Neutrophil (primary cell): ENCODE results near the gene NR2C2.

Source experiments
- H3K27ac ChIP-seq: fragments of 200-600 bp; sonication (generic); 2 replicates; pipeline ENCODE4 v1.5.1; 2016; ENCODE audit warnings: mild to moderate bottlenecking, moderate library complexity
- H3K27me3 ChIP-seq: fragments of 200-600 bp; sonication (generic); 2 replicates; pipeline ENCODE4 v1.6.0; 2016; ENCODE audit warnings: mild to moderate bottlenecking
- H3K36me3 ChIP-seq: fragments of 200-600 bp; sonication (generic); 2 replicates; pipeline ENCODE4 v1.5.1; 2017
- H3K4me1 ChIP-seq, 2 experiments: fragments of 200-600 bp in 1 of 2; sonication (generic) in 1 of 2; 1 replicate in 1 of 2; 2 replicates in 1 of 2; pipeline versions ENCODE4 v1.5.1 to v1.6.1; 2013 to 2016; ENCODE audit warnings: low read depth in 1 of 2, low read length in 1 of 2, mild to moderate bottlenecking in 1 of 2, moderate library complexity in 1 of 2; ENCODE audit not compliant: control insufficient read depth in 1 of 2, insufficient read depth in 1 of 2
- H3K4me3 ChIP-seq, 2 experiments: fragments of 200-600 bp in 1 of 2; sonication (generic) in 1 of 2; 1 replicate in 1 of 2; 2 replicates in 1 of 2; pipeline ENCODE4 v1.5.1; 2013 to 2016; ENCODE audit warnings: low read depth in 1 of 2, low read length in 1 of 2, mild to moderate bottlenecking in 1 of 2, moderate library complexity in 1 of 2
- H3K9me3 ChIP-seq: fragments of 200-600 bp; sonication (generic); 2 replicates; pipeline ENCODE4 v1.5.1; 2016
- TF ChIP-seq, protein P1 (sequence below): fragments of 200-600 bp; sonication (generic); IDR thresholded peaks from 2 replicates; pipeline ENCODE4 v1.5.1; 2016; ENCODE audit warnings: antibody characterized with exemption

The NR2C2 gene

GRCh38 chr3:15009167-15009566, 61.8 kb downstream of the NR2C2 start:
- H3K4me3 ChIP-seq = no peak overlapping the region
- no peaks in the 10 kb centered on the region for H3K27me3 ChIP-seq
- H3K9me3 ChIP-seq = no peaks in the 10 kb centered on the region
- H3K36me3 ChIP-seq = peaks cover 70% of the 10 kb centered on the region
- H3K4me1 ChIP-seq = no peaks in the 10 kb centered on the region
- H3K27ac ChIP-seq = no peak overlapping the region
- TF ChIP-seq, protein P1, sequence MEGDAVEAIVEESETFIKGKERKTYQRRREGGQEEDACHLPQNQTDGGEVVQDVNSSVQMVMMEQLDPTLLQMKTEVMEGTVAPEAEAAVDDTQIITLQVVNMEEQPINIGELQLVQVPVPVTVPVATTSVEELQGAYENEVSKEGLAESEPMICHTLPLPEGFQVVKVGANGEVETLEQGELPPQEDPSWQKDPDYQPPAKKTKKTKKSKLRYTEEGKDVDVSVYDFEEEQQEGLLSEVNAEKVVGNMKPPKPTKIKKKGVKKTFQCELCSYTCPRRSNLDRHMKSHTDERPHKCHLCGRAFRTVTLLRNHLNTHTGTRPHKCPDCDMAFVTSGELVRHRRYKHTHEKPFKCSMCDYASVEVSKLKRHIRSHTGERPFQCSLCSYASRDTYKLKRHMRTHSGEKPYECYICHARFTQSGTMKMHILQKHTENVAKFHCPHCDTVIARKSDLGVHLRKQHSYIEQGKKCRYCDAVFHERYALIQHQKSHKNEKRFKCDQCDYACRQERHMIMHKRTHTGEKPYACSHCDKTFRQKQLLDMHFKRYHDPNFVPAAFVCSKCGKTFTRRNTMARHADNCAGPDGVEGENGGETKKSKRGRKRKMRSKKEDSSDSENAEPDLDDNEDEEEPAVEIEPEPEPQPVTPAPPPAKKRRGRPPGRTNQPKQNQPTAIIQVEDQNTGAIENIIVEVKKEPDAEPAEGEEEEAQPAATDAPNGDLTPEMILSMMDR = no peak

GRCh38 chr3:15010664-15011063, 63.3 kb downstream of the NR2C2 start:
- Histone ChIP-seq H3K36me3 (peaks cover 79% of the 10 kb centered on the region), H3K9me3 (no peaks in the 10 kb centered on the region), H3K4me1 (no peaks in the 10 kb centered on the region), H3K27me3 (no peaks in the 10 kb centered on the region), H3K27ac (no peak overlapping the region), H3K4me3 (no peak overlapping the region)
- TF ChIP-seq, protein P1 = no peak

DNA sequence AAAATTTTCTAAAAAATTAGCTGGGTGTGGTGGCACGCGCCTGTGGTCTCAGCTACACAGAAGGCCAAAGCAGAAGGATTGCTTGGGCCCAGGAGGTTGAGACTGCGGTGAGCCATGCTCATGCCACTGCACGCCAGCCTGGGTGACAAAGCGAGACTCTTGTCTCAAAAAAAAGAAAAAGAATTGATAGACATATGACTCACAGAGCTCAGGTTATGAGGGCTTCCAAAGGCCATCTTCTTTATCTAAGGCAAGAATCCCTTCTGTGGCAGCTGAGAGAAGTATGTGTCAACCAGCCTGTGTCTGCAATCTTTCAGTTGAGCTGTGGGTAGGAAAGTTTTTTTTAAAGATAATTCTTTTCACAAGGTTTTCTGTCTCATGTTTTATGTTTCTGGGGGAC, 63.8 kb downstream of the NR2C2 start:
- H3K36me3 ChIP-seq = peaks cover 79% of the 10 kb centered on the region
- TF ChIP-seq, protein P1 = no peak
- H3K9me3 ChIP-seq = no peaks in the 10 kb centered on the region
- no peaks in the 10 kb centered on the region for H3K27me3 ChIP-seq
- no peak overlapping the region for H3K4me3 ChIP-seq
- H3K4me1 ChIP-seq = no peaks in the 10 kb centered on the region
- H3K27ac ChIP-seq = no peak overlapping the region

DNA sequence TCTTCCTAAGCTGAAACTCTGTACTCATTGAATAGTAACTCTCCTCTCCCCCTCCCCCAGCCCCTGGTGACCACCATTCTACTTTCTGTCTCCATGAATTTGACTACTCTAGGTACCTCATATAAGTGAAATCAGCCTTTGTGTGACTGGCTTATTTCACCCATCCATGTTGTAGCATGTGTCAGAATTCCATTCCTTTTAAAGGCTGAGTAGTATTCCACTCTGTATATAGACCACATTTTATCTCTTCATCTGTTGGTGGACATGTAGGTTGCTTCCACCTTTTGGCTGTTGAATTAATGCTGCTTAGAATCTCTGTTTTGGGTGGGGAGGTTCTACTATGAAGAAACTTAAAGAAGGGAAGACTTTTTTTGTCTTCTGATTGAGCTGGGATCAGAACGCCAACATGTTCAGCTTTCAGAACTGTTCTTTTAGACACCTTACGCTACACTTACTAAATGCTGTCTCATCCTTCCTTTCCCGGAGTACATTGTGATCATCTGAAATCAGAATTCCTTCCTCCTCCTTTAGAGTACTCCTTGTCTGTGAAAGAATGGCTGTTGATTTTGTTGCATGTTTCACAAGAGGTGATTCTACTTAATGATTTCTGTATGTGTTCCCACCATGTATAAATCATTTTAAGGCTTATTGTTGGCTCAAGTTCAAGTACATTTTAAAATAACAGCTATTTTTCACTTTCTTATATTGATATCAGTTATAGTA, 67.4 kb downstream of the NR2C2 start:
- Histone ChIP-seq H3K36me3 (peaks cover 77% of the 10 kb centered on the region), H3K4me1 (no peaks in the 10 kb centered on the region), H3K27ac (no peak overlapping the region), H3K27me3 (no peaks in the 10 kb centered on the region), H3K4me3 (no peak overlapping the region), H3K9me3 (no peaks in the 10 kb centered on the region)
- TF ChIP-seq, protein P1 = no peak

GRCh38 chr3:15015456-15015855, 68.1 kb downstream of the NR2C2 start:
- Histone ChIP-seq H3K4me3 (no peak overlapping the region), H3K27me3 (no peaks in the 10 kb centered on the region), H3K27ac (no peak overlapping the region), H3K4me1 (no peaks in the 10 kb centered on the region), H3K9me3 (no peaks in the 10 kb centered on the region), H3K36me3 (peaks cover 81% of the 10 kb centered on the region)
- TF ChIP-seq, protein P1 = no peak
